Endothelial cell of umbilical vein (primary cell): ENCODE data around the gene IL6. TPM values are rescaled to one million over a fixed set of nuclear protein-coding genes. Genes with fewer than 3 reads are reported as not detected.

Source experiments
- BruUV-seq: library from RNA; stranded (reverse); fragments of 400-500 nt; replicated peaks from 2 replicates; lab custom pipeline; 2021; lab: Mats Ljungman, UMichigan
- CTCF ChIA-PET: fragments of 300-600, 350-600 bp; sonication (Branson Sonifier 250); formaldehyde crosslinking; loops from one replicate; lab custom pipeline; 2021; ENCODE audit warnings: antibody characterized with exemption, inconsistent platforms; lab: Charles Lee
- POLR2A ChIA-PET: fragments of 300-600, 350-600 bp; sonication (Branson Sonifier 250); formaldehyde crosslinking; loops from one replicate; lab custom pipeline; 2021; ENCODE audit warnings: antibody characterized with exemption, inconsistent platforms; lab: Charles Lee
- DNase-seq: peaks from one replicate; pipeline ENCODE4 v3.0.0-alpha.2; 2011; ENCODE audit warnings: low read depth, low spot score
- FAIRE-seq: peaks from 2 replicates; lab custom pipeline; 2011; peaks lifted over from hg19 to GRCh38; lab: Jason Lieb, UNC
- H2AFZ ChIP-seq: 2 replicates; pipeline ENCODE4 v1.6.0; 2012; ENCODE audit warnings: low read depth, low read length, control low read depth, inconsistent platforms
- H3K27ac ChIP-seq: 2 replicates; pipeline ENCODE4 v1.5.1; 2011; ENCODE audit warnings: low read depth, mild to moderate bottlenecking, control low read depth, low read length, moderate library complexity; ENCODE audit not compliant: insufficient read depth
- H3K27me3 ChIP-seq, 2 experiments: 2 replicates each; pipeline versions ENCODE4 v1.6.0 to v1.6.1; 2011; ENCODE audit warnings: low read length in 2 of 2, mixed read lengths in 1 of 2; ENCODE audit not compliant: control insufficient read depth in 2 of 2, insufficient read depth in 2 of 2
- H3K36me3 ChIP-seq, 2 experiments: 2 replicates in 1 of 2; 3 replicates in 1 of 2; pipeline ENCODE4 v1.5.1; 2011; ENCODE audit warnings: low read length in 2 of 2, mild to moderate bottlenecking in 1 of 2, moderate library complexity in 1 of 2; ENCODE audit not compliant: control insufficient read depth in 2 of 2, insufficient read depth in 2 of 2; ENCODE audit errors: extremely low read depth in 1 of 2
- H3K4me1 ChIP-seq: 3 replicates; pipeline ENCODE4 v1.5.1; 2011; ENCODE audit warnings: mild to moderate bottlenecking, low read length; ENCODE audit not compliant: control insufficient read depth, insufficient read depth; ENCODE audit errors: extremely low read depth
- H3K4me2 ChIP-seq: 2 replicates; pipeline ENCODE4 v1.6.1; 2011; ENCODE audit warnings: low read length, control low read depth, mixed read lengths; ENCODE audit not compliant: insufficient read depth
- H3K4me3 ChIP-seq, 3 experiments: fragments of 200-600 bp in 1 of 3; sonication (generic), shearing (Covaris generic) in 1 of 3; replicated peaks in 1 of 3; 2 replicates each; pipeline ENCODE4 v1.5.1; 2011 to 2016; ENCODE audit warnings: control low read depth in 3 of 3, low read length in 3 of 3, mild to moderate bottlenecking in 2 of 3, inconsistent platforms in 1 of 3, low read depth in 1 of 3, moderate library complexity in 1 of 3; ENCODE audit not compliant: insufficient read depth in 1 of 3
- H3K79me2 ChIP-seq: 2 replicates; pipeline ENCODE4 v1.6.0; 2012; ENCODE audit warnings: low read length, inconsistent platforms; ENCODE audit not compliant: control insufficient read depth, insufficient read depth
- H3K9ac ChIP-seq: replicated peaks from 2 replicates; pipeline ENCODE3; 2011; ENCODE audit warnings: low read length, control low read depth; ENCODE audit not compliant: insufficient read depth; ENCODE audit errors: extremely low read depth
- H3K9me1 ChIP-seq: replicated peaks from 3 replicates; pipeline ENCODE4 v1.6.0; 2011; ENCODE audit warnings: mild to moderate bottlenecking, low read length; ENCODE audit not compliant: control insufficient read depth, insufficient read depth; ENCODE audit errors: extremely low read depth
- H3K9me3 ChIP-seq: replicated peaks from 2 replicates; pipeline ENCODE4 v1.5.1; 2012; ENCODE audit warnings: low read length, inconsistent platforms; ENCODE audit not compliant: control insufficient read depth, insufficient read depth
- H4K20me1 ChIP-seq: replicated peaks from 2 replicates; pipeline ENCODE3; 2011; ENCODE audit warnings: mild to moderate bottlenecking, low read length; ENCODE audit not compliant: control insufficient read depth, insufficient read depth; ENCODE audit errors: extremely low read depth
- EZH2 ChIP-seq: IDR thresholded peaks from 2 replicates; pipeline ENCODE4 v1.6.1; 2012; ENCODE audit warnings: borderline replicate concordance, low read depth, mild to moderate bottlenecking, moderate library complexity, low read length, inconsistent platforms; ENCODE audit not compliant: severe bottlenecking
- FOS ChIP-seq: IDR thresholded peaks from 2 replicates; pipeline ENCODE4 v1.6.1; 2011; ENCODE audit warnings: mild to moderate bottlenecking, low read length, moderate library complexity, borderline replicate concordance; ENCODE audit not compliant: insufficient read depth
- GATA2 ChIP-seq: IDR thresholded peaks from 2 replicates; pipeline ENCODE4 v1.7.0; 2011; ENCODE audit warnings: low read depth, mild to moderate bottlenecking, moderate library complexity, mixed read lengths, low read length; ENCODE audit not compliant: insufficient read length, insufficient read depth
- JUN ChIP-seq: IDR thresholded peaks from 2 replicates; pipeline ENCODE4 v1.6.1; 2011; ENCODE audit warnings: borderline replicate concordance, low read depth; ENCODE audit not compliant: insufficient read length, insufficient read depth
- MYC ChIP-seq: IDR thresholded peaks from one replicate; pipeline ENCODE4 v1.6.1; 2011; ENCODE audit warnings: mild to moderate bottlenecking, low read depth, low read length
- POLR2A ChIP-seq: IDR thresholded peaks from 2 replicates; pipeline ENCODE4 v1.6.1; 2012; ENCODE audit warnings: low read depth, mild to moderate bottlenecking, control low read depth, low read length
- POLR2AphosphoS5 ChIP-seq: IDR thresholded peaks from 2 replicates; pipeline ENCODE4 v1.6.1; 2012; ENCODE audit warnings: low read depth, mild to moderate bottlenecking, control low read depth, low read length, moderate library complexity; ENCODE audit not compliant: insufficient read depth
- dilution Hi-C: fragments of 300-500 bp; cut with MboI; formaldehyde crosslinking; loops from one replicate; pipeline ENCODE4 v1.15.0; 2019; ENCODE audit warnings: low sequenced_read_pairs; ENCODE audit not compliant: extremely low pct_ligation_motif_present
- intact Hi-C: fragments of 100-400 bp; cut with micrococcal nuclease; formaldehyde crosslinking; loops from one replicate; pipeline ENCODE4 v1.10.0; 2022
- polyA plus RNA-seq, 4 experiments: library from polyadenylated mRNA; depleted of rRNA in 3 of 4; stranded (reverse) in 3 of 4; unstranded in 1 of 4; fragments of >200 nt; gene quantifications; 2 replicates each; pipeline versions ENCODE4 v1.2.1 to v1.2.3, GENCODE V29; 2011 to 2012; ENCODE audit warnings: missing spikeins in 1 of 4
- total RNA-seq: library from RNA; stranded (reverse); gene quantifications from 2 replicates; pipeline ENCODE4 v1.2.3, GENCODE V29; 2021
- TF ChIP-seq, protein P1 (sequence below): IDR thresholded peaks from 2 replicates; pipeline ENCODE4 v1.6.1; 2011; ENCODE audit not compliant: insufficient read depth, insufficient read length
- TF ChIP-seq, protein P2 (sequence below), 2 donors: IDR thresholded peaks; 1 replicate in 1 of 2; 2 replicates in 1 of 2; pipeline ENCODE4 v1.5.1; 2011; ENCODE audit warnings: low read length in 2 of 2, mild to moderate bottlenecking in 2 of 2, moderate library complexity in 2 of 2, control low read depth in 1 of 2, inconsistent platforms in 1 of 2, low read depth in 1 of 2; ENCODE audit not compliant: insufficient read depth in 1 of 2; ENCODE audit errors: extremely low read depth in 1 of 2

Gene IL6
- total and polyA plus RNA-seq, 2 donors (not counting 3 experiments of a cell fraction or from before 2014, with no cell fraction given), result 11.0 to 16.5 TPM

DNA sequence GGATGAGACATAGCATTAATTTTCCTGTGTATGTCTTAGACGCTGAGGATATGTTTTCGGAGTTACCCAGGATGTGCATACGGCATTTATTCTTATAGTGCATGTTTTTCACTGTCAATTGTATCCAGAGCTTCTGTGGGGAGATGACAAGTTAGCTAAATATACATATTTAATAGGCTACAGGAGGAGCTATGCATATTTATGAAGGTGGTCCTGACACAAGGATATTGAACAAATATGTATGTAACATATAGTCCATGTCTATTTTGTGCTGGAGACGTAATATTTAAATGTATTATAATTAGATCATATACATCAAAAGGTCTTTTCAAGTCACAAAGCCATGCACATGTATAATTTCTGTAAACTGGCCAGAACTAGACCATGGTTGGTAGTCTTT is 16.0 kb downstream of the IL6 start:
- CTCF ChIA-PET, result interaction anchor here (1.0 kb wide), 1 partner anchor 10 kb away, joined by 3 read pairs; no protein-coding TSS in a partner anchor
- H3K27me3 ChIP-seq, result no peaks in the 10 kb centered on the region

More for the DNA sequence above, 16.0 kb downstream of the IL6 start:
- Histone ChIP-seq H3K27ac (no peak overlapping the region), H3K4me3 (no peak overlapping the region), H2AFZ (no peak overlapping the region), H3K9me1 (no peaks in the 10 kb centered on the region), H3K4me2 (no peak overlapping the region), H3K9ac (no peak overlapping the region), H4K20me1 (no peaks in the 10 kb centered on the region), H3K9me3 (no peaks in the 10 kb centered on the region), H3K36me3 (no peaks in the 10 kb centered on the region), H3K79me2 (no peaks in the 10 kb centered on the region), H3K4me1 (no peaks in the 10 kb centered on the region)
- no peak for DNase-seq
- intact Hi-C loops (no loop called here), dilution Hi-C loops (loop anchor here (25.0 kb wide), 1 partner anchor 181 kb away; no protein-coding TSS in a partner anchor)
- TF ChIP-seq GATA2 (no peak), POLR2AphosphoS5 (no peak), EZH2 (no peak), MYC (no peak), FOS (no peak), POLR2A (no peak), JUN (no peak)
- TF ChIP-seq, protein P1, sequence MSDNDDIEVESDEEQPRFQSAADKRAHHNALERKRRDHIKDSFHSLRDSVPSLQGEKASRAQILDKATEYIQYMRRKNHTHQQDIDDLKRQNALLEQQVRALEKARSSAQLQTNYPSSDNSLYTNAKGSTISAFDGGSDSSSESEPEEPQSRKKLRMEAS, result no peak
- TF ChIP-seq, protein P2, sequence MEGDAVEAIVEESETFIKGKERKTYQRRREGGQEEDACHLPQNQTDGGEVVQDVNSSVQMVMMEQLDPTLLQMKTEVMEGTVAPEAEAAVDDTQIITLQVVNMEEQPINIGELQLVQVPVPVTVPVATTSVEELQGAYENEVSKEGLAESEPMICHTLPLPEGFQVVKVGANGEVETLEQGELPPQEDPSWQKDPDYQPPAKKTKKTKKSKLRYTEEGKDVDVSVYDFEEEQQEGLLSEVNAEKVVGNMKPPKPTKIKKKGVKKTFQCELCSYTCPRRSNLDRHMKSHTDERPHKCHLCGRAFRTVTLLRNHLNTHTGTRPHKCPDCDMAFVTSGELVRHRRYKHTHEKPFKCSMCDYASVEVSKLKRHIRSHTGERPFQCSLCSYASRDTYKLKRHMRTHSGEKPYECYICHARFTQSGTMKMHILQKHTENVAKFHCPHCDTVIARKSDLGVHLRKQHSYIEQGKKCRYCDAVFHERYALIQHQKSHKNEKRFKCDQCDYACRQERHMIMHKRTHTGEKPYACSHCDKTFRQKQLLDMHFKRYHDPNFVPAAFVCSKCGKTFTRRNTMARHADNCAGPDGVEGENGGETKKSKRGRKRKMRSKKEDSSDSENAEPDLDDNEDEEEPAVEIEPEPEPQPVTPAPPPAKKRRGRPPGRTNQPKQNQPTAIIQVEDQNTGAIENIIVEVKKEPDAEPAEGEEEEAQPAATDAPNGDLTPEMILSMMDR (IDR thresholded peaks at IDR 0.05; ENCODE audit: extremely low read depth in 1 of 2, insufficient read depth in 1 of 2, low read depth in 1 of 2, low read length in 2 of 2), result no peak
- FAIRE-seq, result no peak
- BruUV-seq, result no TSS peak
- POLR2A ChIA-PET, result no interaction called here
